Mononuclear cell (primary cell): Measurements from ENCODE around the gene WBP1L. TPM values are rescaled to one million over a fixed set of nuclear protein-coding genes. Genes with fewer than 3 reads are reported as not detected.

Experiments
- H3K27me3 ChIP-seq: 2 replicates; pipeline ENCODE4 v1.6.0; 2011; ENCODE audit warnings: low read length, control low read depth; ENCODE audit not compliant: insufficient read depth
- H3K4me1 ChIP-seq: 2 replicates; pipeline ENCODE4 v1.5.1; 2011; ENCODE audit warnings: mild to moderate bottlenecking, low read length, control low read depth; ENCODE audit not compliant: insufficient read depth
- H3K4me3 ChIP-seq: 2 replicates; pipeline ENCODE4 v1.5.1; 2011; ENCODE audit warnings: mild to moderate bottlenecking, low read length, moderate library complexity
- H3K9me3 ChIP-seq: 2 replicates; pipeline ENCODE4 v1.5.1; 2011; ENCODE audit warnings: low read depth, mild to moderate bottlenecking, control low read depth, low read length
- total RNA-seq: library from RNA; depleted of rRNA; stranded (reverse); fragments of >200 nt; gene quantifications from one replicate; pipeline ENCODE4 v1.2.3, GENCODE V29; 2012

WBP1L gene
- total RNA-seq, 1 donor = 6.7 TPM

- Histone ChIP-seq H3K9me3 (no peaks in the 10 kb centered on the region), H3K27me3 (peaks cover 22% of the 10 kb centered on the region), H3K4me1 (no peaks in the 10 kb centered on the region), H3K4me3 (no peak overlapping the region)
Observed at GRCh38 chr10:102865620-102866019, 121.9 kb downstream of the WBP1L start.

Other genes with a start within 250 kb of the WBP1L start
- gene ACTR1A, start 241.2 kb upstream of the WBP1L start, total RNA-seq = 52.6 TPM
- gene SUFU, start 240.0 kb upstream of the WBP1L start, total RNA-seq = 1.8 TPM
- 89.0 TPM for gene TRIM8, start 99.5 kb upstream of the WBP1L start, total RNA-seq
- gene ARL3, start 29.6 kb upstream of the WBP1L start, total RNA-seq = 0.84 TPM
- gene SFXN2, start 29.3 kb upstream of the WBP1L start, total RNA-seq = 2.2 TPM
- not detected for gene CYP17A1, start 93.5 kb downstream of the WBP1L start, total RNA-seq
- 46.8 TPM for gene BORCS7, start 110.3 kb downstream of the WBP1L start, total RNA-seq
- 1.7 TPM for gene AS3MT, start 125.5 kb downstream of the WBP1L start, total RNA-seq
- 7.3 TPM for gene CNNM2, start 174.3 kb downstream of the WBP1L start, total RNA-seq